H1 (cell line): ENCODE measurements around the gene MPV17L2. TPM values are rescaled to one million over a fixed set of nuclear protein-coding genes. Genes with fewer than 3 reads are reported as not detected.

Experiments
- CTCF ChIA-PET: fragments of 300-600 bp; sonication (Branson Sonifier 250); formaldehyde crosslinking; loops from one replicate; lab custom pipeline; 2021; ENCODE audit not compliant: partially characterized antibody; lab: Charles Lee
- POLR2A ChIA-PET: fragments of 300-600 bp; sonication (Branson Sonifier 250); formaldehyde crosslinking; loops from one replicate; lab custom pipeline; 2021; ENCODE audit warnings: inconsistent platforms; ENCODE audit not compliant: partially characterized antibody; lab: Charles Lee
- DNase-seq, 2 experiments: peaks; one replicate each; pipeline versions ENCODE4 v3.0.0 to v3.0.0-alpha.2; 2010 to 2022; ENCODE audit warnings: low spot score in 2 of 2, low read depth in 1 of 2, mixed read lengths in 1 of 2
- FAIRE-seq: peaks from 2 replicates; lab custom pipeline; 2011; peaks lifted over from hg19 to GRCh38; lab: Jason Lieb, UNC
- H2AFZ ChIP-seq: 2 replicates; pipeline ENCODE4 v1.8.1; 2012; ENCODE audit warnings: low read length, inconsistent platforms
- H2AK5ac ChIP-seq: 2 replicates; pipeline ENCODE4 v1.6.1; 2013; ENCODE audit warnings: low read depth, low read length
- H2BK120ac ChIP-seq: replicated peaks from 2 replicates; pipeline ENCODE3; 2013; ENCODE audit warnings: low read depth, low read length, inconsistent platforms
- H2BK12ac ChIP-seq: 2 replicates; pipeline ENCODE4 v1.6.1; 2013; ENCODE audit warnings: low read depth, low read length
- H2BK15ac ChIP-seq: 2 replicates; pipeline ENCODE4 v1.6.1; 2013; ENCODE audit warnings: low read length
- H2BK20ac ChIP-seq: 2 replicates; pipeline ENCODE4 v1.6.1; 2013; ENCODE audit warnings: low read length
- H2BK5ac ChIP-seq: 2 replicates; pipeline ENCODE4 v1.6.1; 2013; ENCODE audit warnings: low read depth, low read length
- H3K14ac ChIP-seq: 2 replicates; pipeline ENCODE4 v1.6.1; 2013; ENCODE audit warnings: inconsistent platforms; ENCODE audit not compliant: insufficient read length
- H3K18ac ChIP-seq: 2 replicates; pipeline ENCODE4 v1.6.1; 2013; ENCODE audit warnings: low read length; ENCODE audit errors: extremely low read depth
- H3K23ac ChIP-seq: 2 replicates; pipeline ENCODE4 v1.6.1; 2013; ENCODE audit warnings: inconsistent platforms; ENCODE audit not compliant: insufficient read length
- H3K23me2 ChIP-seq: 2 replicates; pipeline ENCODE4 v1.6.1; 2013; ENCODE audit warnings: low read depth, low read length
- H3K27ac ChIP-seq: 2 replicates; pipeline ENCODE4 v1.6.1; 2011; ENCODE audit warnings: low read depth, low read length, inconsistent platforms
- H3K27me3 ChIP-seq, 4 experiments: replicated peaks in 1 of 4; 1 replicate in 1 of 4; 2 replicates in 3 of 4; pipeline versions ENCODE4 v1.6.1 to v1.8.1; 2011 to 2013; ENCODE audit warnings: low read length in 3 of 4, mild to moderate bottlenecking in 3 of 4, inconsistent platforms in 2 of 4, mixed read lengths in 2 of 4, moderate library complexity in 1 of 4; ENCODE audit not compliant: control insufficient read depth in 3 of 4, insufficient read depth in 3 of 4; ENCODE audit errors: extremely low read depth in 1 of 4
- H3K36me3 ChIP-seq, 4 experiments: 2 replicates each; pipeline versions ENCODE4 v1.6.1 to v1.8.1; 2011 to 2013; ENCODE audit warnings: mild to moderate bottlenecking in 4 of 4, low read length in 3 of 4, moderate library complexity in 2 of 4, control low read depth in 1 of 4, inconsistent platforms in 1 of 4; ENCODE audit not compliant: insufficient read depth in 4 of 4, control insufficient read depth in 2 of 4
- H3K4ac ChIP-seq: replicated peaks from 2 replicates; pipeline ENCODE3; 2013; ENCODE audit warnings: low read length, low read depth, mixed read lengths, inconsistent platforms; ENCODE audit not compliant: insufficient read length
- H3K4me1 ChIP-seq, 4 experiments: replicated peaks in 1 of 4; 1 replicate in 1 of 4; 2 replicates in 3 of 4; pipeline versions ENCODE4 v1.6.1 to v1.8.1; 2011 to 2013; ENCODE audit warnings: low read length in 3 of 4, inconsistent platforms in 2 of 4, mixed read lengths in 1 of 4; ENCODE audit not compliant: insufficient read depth in 4 of 4, control insufficient read depth in 3 of 4
- H3K4me2 ChIP-seq, 2 experiments: 2 replicates each; pipeline versions ENCODE4 v1.6.1 to v1.8.1; 2011 to 2013; ENCODE audit warnings: low read depth in 2 of 2, low read length in 2 of 2, control low read depth in 1 of 2, inconsistent platforms in 1 of 2, mild to moderate bottlenecking in 1 of 2; ENCODE audit not compliant: insufficient read depth in 1 of 2
- H3K4me3 ChIP-seq, 4 experiments: fragments of 200-600, 300-600 bp in 1 of 4; sonication (generic), shearing (Covaris generic), sonication (Bioruptor Twin) in 1 of 4; 2 replicates each; pipeline versions ENCODE4 v1.5.1 to v1.8.1; 2011 to 2016; ENCODE audit warnings: low read length in 4 of 4, low read depth in 3 of 4, control low read depth in 2 of 4, inconsistent platforms in 2 of 4, mild to moderate bottlenecking in 2 of 4, mixed read lengths in 1 of 4, moderate library complexity in 1 of 4; ENCODE audit not compliant: insufficient read depth in 2 of 4; ENCODE audit errors: extremely low read depth in 1 of 4
- H3K56ac ChIP-seq: replicated peaks from 2 replicates; pipeline ENCODE3; 2013; ENCODE audit warnings: low read depth, mild to moderate bottlenecking, mixed read lengths, low read length, inconsistent platforms; ENCODE audit not compliant: insufficient read length
- H3K79me1 ChIP-seq: 2 replicates; pipeline ENCODE4 v1.6.1; 2013; ENCODE audit warnings: low read depth, low read length, control low read depth
- H3K79me2 ChIP-seq, 2 experiments: 2 replicates each; pipeline versions ENCODE4 v1.6.1 to v1.8.1; 2012 to 2013; ENCODE audit warnings: low read length in 2 of 2, mild to moderate bottlenecking in 2 of 2, inconsistent platforms in 1 of 2; ENCODE audit not compliant: insufficient read depth in 2 of 2, control insufficient read depth in 1 of 2
- H3K9ac ChIP-seq, 4 experiments: replicated peaks in 1 of 4; 1 replicate in 1 of 4; 2 replicates in 3 of 4; pipeline versions ENCODE4 v1.6.1 to v1.8.1; 2011 to 2013; ENCODE audit warnings: low read depth in 3 of 4, low read length in 3 of 4, control low read depth in 2 of 4, mild to moderate bottlenecking in 2 of 4, moderate library complexity in 2 of 4, inconsistent platforms in 1 of 4; ENCODE audit errors: extremely low read depth in 1 of 4
- H3K9me3 ChIP-seq, 2 experiments: 2 replicates each; pipeline versions ENCODE4 v1.6.1 to v1.8.1; 2012 to 2013; ENCODE audit warnings: mild to moderate bottlenecking in 2 of 2, moderate library complexity in 2 of 2, control low read depth in 1 of 2, inconsistent platforms in 1 of 2, low read depth in 1 of 2, low read length in 1 of 2, mixed read lengths in 1 of 2; ENCODE audit not compliant: insufficient read depth in 2 of 2
- H4K20me1 ChIP-seq, 2 experiments: replicated peaks in 1 of 2; 2 replicates each; pipeline versions ENCODE3 to v1.8.1; 2011 to 2013; ENCODE audit warnings: inconsistent platforms in 2 of 2, low read length in 2 of 2, mild to moderate bottlenecking in 1 of 2; ENCODE audit not compliant: insufficient read depth in 2 of 2, control insufficient read depth in 1 of 2
- H4K5ac ChIP-seq: 2 replicates; pipeline ENCODE4 v1.6.1; 2013; ENCODE audit warnings: low read length, low read depth, mixed read lengths, inconsistent platforms; ENCODE audit not compliant: insufficient read length
- H4K8ac ChIP-seq: 2 replicates; pipeline ENCODE4 v1.8.0; 2013; ENCODE audit warnings: mild to moderate bottlenecking, moderate library complexity, low read length, inconsistent platforms; ENCODE audit not compliant: insufficient read depth; ENCODE audit errors: extremely low read depth
- H4K91ac ChIP-seq: replicated peaks from 2 replicates; pipeline ENCODE3; 2013; ENCODE audit warnings: low read length, mixed read lengths, inconsistent platforms; ENCODE audit not compliant: insufficient read length
- SIN3A ChIP-seq, 2 experiments: IDR thresholded peaks in 1 of 2; conservative IDR thresholded peaks in 1 of 2; 2 replicates each; pipeline ENCODE4 v1.6.1; 2011 to 2012; ENCODE audit warnings: low read length in 2 of 2, improper control_type of control experiment in 1 of 2, low read depth in 1 of 2, mild to moderate bottlenecking in 1 of 2
- WGBS, 2 experiments: shearing (Covaris generic) in 1 of 2; methylation state at CpG; one replicate each; pipeline versions ENCODE4 v1.1.6 to v1.1.7; 2013 to 2015; ENCODE audit warnings: low lambda C conversion rate in 2 of 2, mixed read lengths in 2 of 2, inconsistent platforms in 1 of 2, low coverage in 1 of 2, missing lambda C conversion rate in 1 of 2; ENCODE audit not compliant: insufficient replicate concordance in 2 of 2, insufficient coverage in 1 of 2, insufficient read length in 1 of 2; ENCODE audit errors: extremely low coverage in 1 of 2, missing lambda C conversion rate in 1 of 2; 5-methylcytosine and 5-hydroxymethylcytosine counted together
- polyA plus RNA-seq, 7 experiments: library from polyadenylated mRNA; depleted of rRNA in 3 of 7; stranded (reverse) in 5 of 7; unstranded in 2 of 7; fragments of >200 nt in 5 of 7; fragments of 200-250 nt in 2 of 7; gene quantifications; 1 replicate in 5 of 7; 2 replicates in 1 of 7; 4 replicates in 1 of 7; pipeline versions ENCODE4 v1.2.1 to v1.2.3, GENCODE V29; 2011 to 2013; ENCODE audit warnings: missing spikeins in 2 of 7, mixed read lengths in 2 of 7
- total RNA-seq: library from RNA; stranded (reverse); fragmentation: NEBNext Ultra II Directional; extraction: Animal tissue kit (Norgen Biotek cat#: 25700); gene quantifications from 2 replicates; pipeline ENCODE4 v1.2.1, GENCODE V29; 2021

The MPV17L2 gene
- total and polyA plus RNA-seq, 2 of the 8 experiments (the other 6 are each of a cell fraction or from before 2014, with no cell fraction given), result 24.2 to 82.6 TPM

GRCh38 chr19:18170714-18171255 is 22.2 kb upstream of the MPV17L2 start:
- WGBS, 2 experiments, result 90% methylated on average over 16 of the region's 16 CpGs; no CpG with 5 or more reads in 1 of the 2 experiments
- no peak overlapping the region for H4K91ac ChIP-seq
- CTCF ChIA-PET, result interaction anchor here (0.5 to 2.0 kb wide), 11 partner anchors 10 to 1077 kb away, joined by 3 to 10 read pairs (median 4); no protein-coding TSS in a partner anchor

More at GRCh38 chr19:18170714-18171255, 22.2 kb upstream of the MPV17L2 start:
- H2AFZ ChIP-seq, result no peak overlapping the region
- TF ChIP-seq SIN3A (conservative IDR thresholded peaks at IDR 0.05 in 1 of 2, IDR thresholded peaks at IDR 0.05 in 1 of 2; ENCODE audit: low read depth in 1 of 2, low read length in 2 of 2), result no peak
- H4K20me1 ChIP-seq, result no peaks in the 10 kb centered on the region
- H3K36me3 ChIP-seq, result peaks cover 6 to 19% (median 8%) of the 10 kb centered on the region in 4 experiments; a peak in 7 of 8 replicates
- H3K23ac ChIP-seq, result no peak overlapping the region
- H3K4me2 ChIP-seq, result no peak overlapping the region
- no peak overlapping the region for H2BK120ac ChIP-seq
- no peak overlapping the region for H2BK20ac ChIP-seq
- no peak overlapping the region for H3K18ac ChIP-seq
- H3K23me2 ChIP-seq, result peaks cover 6% of the 10 kb centered on the region; the same call in 1 of the 2 replicates
- H3K4me3 ChIP-seq, result no peak overlapping the region
- H2BK12ac ChIP-seq, result no peak overlapping the region
- no peak overlapping the region for H2BK5ac ChIP-seq
- no peaks in the 10 kb centered on the region for H3K79me1 ChIP-seq
- H2AK5ac ChIP-seq, result no peak overlapping the region
- no peak overlapping the region for H4K8ac ChIP-seq
- POLR2A ChIA-PET, result interaction anchor here (1.3 to 1.6 kb wide), 3 partner anchors 10 to 34 kb away, joined by 3 to 8 read pairs (median 4); no protein-coding TSS in a partner anchor
- H3K9ac ChIP-seq, result no peak overlapping the region
- no peak overlapping the region for H3K14ac ChIP-seq
- H3K27ac ChIP-seq, result no peak overlapping the region
- H3K4ac ChIP-seq, result no peak overlapping the region
- H2BK15ac ChIP-seq, result no peak overlapping the region
- H3K79me2 ChIP-seq, result no peaks in the 10 kb centered on the region
- H3K4me1 ChIP-seq, result peaks cover 0 to 5% (median 2%) of the 10 kb centered on the region in 4 experiments; a peak in 2 of 7 replicates
- H3K27me3 ChIP-seq, result peaks cover 0 to 17% (median 7%) of the 10 kb centered on the region in 4 experiments; a peak in 5 of 7 replicates
- FAIRE-seq (no peak), DNase-seq (no peak)
- H4K5ac ChIP-seq, result no peak overlapping the region
- H3K9me3 ChIP-seq, result no peaks in the 10 kb centered on the region
- no peak overlapping the region for H3K56ac ChIP-seq
